ENCODE data around the gene GLT8D1. TPM values are rescaled to one million over a fixed set of nuclear protein-coding genes. Genes with fewer than 3 reads are reported as not detected.

The GLT8D1 gene
- total and polyA plus RNA-seq, 9 of the 15 experiments (the other 6 are each of a cell fraction or from before 2014, with no cell fraction given) = 14.1 to 65.9 (median 33.7) TPM

DNA sequence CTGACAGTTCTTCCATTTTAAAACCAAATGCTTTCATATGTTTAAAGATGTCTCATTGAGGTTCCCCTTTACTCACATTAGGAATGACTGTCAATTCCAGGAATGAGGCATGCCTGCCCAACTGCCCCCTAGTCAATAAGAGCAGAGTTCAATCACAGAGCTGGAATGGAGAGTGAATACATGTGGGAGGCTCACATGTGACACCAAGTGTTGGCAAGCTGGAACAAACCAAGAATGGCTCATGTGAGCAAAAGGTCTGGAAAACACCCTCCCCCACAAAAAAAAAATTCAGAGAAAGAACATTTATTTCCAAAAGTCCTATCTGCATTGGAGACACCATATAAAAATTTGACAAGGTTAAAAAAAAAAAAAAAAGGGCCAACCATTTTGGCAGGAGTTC lies 23.6 kb downstream of the GLT8D1 start (continued):
- TF ChIP-seq NR2F6 (CRISPR knock-in tag; IDR thresholded peaks at IDR 0.05) = no peak
- TF ChIP-seq, protein P1, sequence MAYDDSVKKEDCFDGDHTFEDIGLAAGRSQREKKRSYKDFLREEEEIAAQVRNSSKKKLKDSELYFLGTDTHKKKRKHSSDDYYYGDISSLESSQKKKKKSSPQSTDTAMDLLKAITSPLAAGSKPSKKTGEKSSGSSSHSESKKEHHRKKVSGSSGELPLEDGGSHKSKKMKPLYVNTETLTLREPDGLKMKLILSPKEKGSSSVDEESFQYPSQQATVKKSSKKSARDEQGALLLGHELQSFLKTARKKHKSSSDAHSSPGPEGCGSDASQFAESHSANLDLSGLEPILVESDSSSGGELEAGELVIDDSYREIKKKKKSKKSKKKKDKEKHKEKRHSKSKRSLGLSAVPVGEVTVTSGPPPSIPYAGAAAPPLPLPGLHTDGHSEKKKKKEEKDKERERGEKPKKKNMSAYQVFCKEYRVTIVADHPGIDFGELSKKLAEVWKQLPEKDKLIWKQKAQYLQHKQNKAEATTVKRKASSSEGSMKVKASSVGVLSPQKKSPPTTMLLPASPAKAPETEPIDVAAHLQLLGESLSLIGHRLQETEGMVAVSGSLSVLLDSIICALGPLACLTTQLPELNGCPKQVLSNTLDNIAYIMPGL (CRISPR knock-in tag; IDR thresholded peaks at IDR 0.05) = no peak
- no peak for TF ChIP-seq NCOA6 (IDR thresholded peaks at IDR 0.05)
- TF ChIP-seq WHSC1 (IDR thresholded peaks at IDR 0.05; ENCODE audit: low read length) = no peak
- no peak for TF ChIP-seq PRMT5 (CRISPR knock-in tag; IDR thresholded peaks at IDR 0.05)
- TF ChIP-seq KHSRP (IDR thresholded peaks at IDR 0.05) = no peak
- TF ChIP-seq ZNF212 (CRISPR knock-in tag; IDR thresholded peaks at IDR 0.05) = no peak

DNA sequence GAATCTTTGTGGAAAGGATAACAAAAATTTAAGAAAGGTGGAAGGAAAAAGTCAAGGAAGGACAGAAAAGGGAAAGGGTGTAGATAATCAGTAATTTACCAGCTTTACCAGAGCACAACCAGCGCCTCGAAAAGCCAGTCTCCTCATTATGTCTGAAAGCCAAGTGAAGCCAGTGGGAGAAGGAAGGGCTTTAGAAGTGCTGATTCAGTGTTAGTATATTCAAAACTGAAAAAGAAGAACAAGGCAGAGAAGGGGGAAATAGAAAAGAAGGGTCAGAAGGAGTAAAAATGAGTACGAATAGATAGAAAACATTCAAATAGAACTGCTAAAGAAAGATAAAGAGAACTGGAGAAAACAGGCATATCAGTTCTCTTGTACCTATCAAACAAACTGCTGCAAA lies 24.0 kb downstream of the GLT8D1 start:
- BruUV-seq (replicated peaks) = no TSS peak
- no peak for DNase-seq (ENCODE audit: extremely low read depth in 1 of 4, low spot score in 3 of 4)
- H2AFZ ChIP-seq (ENCODE audit: low read depth, low read length) = peak overlapping the region; percentile 47; the same call in 1 of the 2 replicates
- no peak; the same call in 2 of the 3 replicates for ATAC-seq
- peak overlapping the region in 1 of 2 experiments; percentile 24; a peak in 1 of 4 replicates for H3K9ac ChIP-seq (ENCODE audit: insufficient read depth in 1 of 2, low read depth in 2 of 2, low read length in 2 of 2)
- H3K4me1 ChIP-seq (replicated peaks in 1 of 2; ENCODE audit: control insufficient read depth in 2 of 2, insufficient read depth in 2 of 2, low read length in 2 of 2) = peaks cover 0 to 27% of the 10 kb centered on the region in 2 experiments; a peak in 2 of 5 replicates
- H4K20me1 ChIP-seq (replicated peaks; ENCODE audit: control insufficient read depth, insufficient read depth, low read length) = no peaks in the 10 kb centered on the region
- H3K27me3 ChIP-seq (ENCODE audit: control insufficient read depth in 2 of 2, insufficient read depth in 2 of 2, low read length in 2 of 2) = no peaks in the 10 kb centered on the region
- ChIA-PET POLR2A (interaction anchor here (0.7 kb wide), 1 partner anchor 144 kb away, joined by 3 read pairs; no protein-coding TSS in a partner anchor), CTCF (ENCODE audit: low intra/inter-chr PET ratio) (interaction anchor here (0.7 kb wide), 1 partner anchor 267 kb away, joined by 5 read pairs; no protein-coding TSS in a partner anchor)
- peaks cover 42% of the 10 kb centered on the region for H3K36me3 ChIP-seq (ENCODE audit: control insufficient read depth, insufficient read depth, low read length)
- H3K79me2 ChIP-seq (ENCODE audit: control insufficient read depth, insufficient read depth, low read length) = peaks cover 56% of the 10 kb centered on the region
- FAIRE-seq = peak; percentile 32
- TF ChIP-seq ZNF76 (CRISPR knock-in tag; IDR thresholded peaks at IDR 0.05; ENCODE audit: borderline replicate concordance) (no peak), MAFF (IDR thresholded peaks at IDR 0.05; ENCODE audit: low read length) (peak; percentile 36; the same call in 1 of the 2 replicates), MAFG (tag; conservative IDR thresholded peaks at IDR 0.05) (peak; percentile 48), SMARCA5 (IDR thresholded peaks at IDR 0.05) (no peak), C11orf30 (IDR thresholded peaks at IDR 0.05; ENCODE audit: low read depth) (peak; percentile 87), ZNF316 (IDR thresholded peaks at IDR 0.05) (peak; percentile 90), MAFK (IDR thresholded peaks at IDR 0.05; ENCODE audit: low read length) (peak; percentile 15; the same call in 1 of the 2 replicates), TAL1 (IDR thresholded peaks at IDR 0.05) (0 out of 2 replicates have a peak, but pooled peaks have one; percentile 6), ZNF584 (CRISPR knock-in tag; IDR thresholded peaks at IDR 0.05; ENCODE audit: low read depth) (0 out of 2 replicates have a peak, but pooled peaks have one; percentile 26)
- intact Hi-C loops (cut with micrococcal nuclease) = loop anchor here (5.0 to 10.0 kb wide), 2 partner anchors 199 to 227 kb away; partner anchors contain the start of genes NISCH and TNNC1
- no peak overlapping the region for H3K4me3 ChIP-seq
- no peaks in the 10 kb centered on the region for H3K9me3 ChIP-seq (replicated peaks; ENCODE audit: control insufficient read depth, insufficient read depth, low read depth, low read length)
- no peak overlapping the region for H3K4me2 ChIP-seq (ENCODE audit: insufficient read depth, low read length)
- WGBS (ENCODE audit: insufficient coverage, low coverage, missing lambda C conversion rate) = 10% methylated on average over 3 of the region's 3 CpGs
- in situ Hi-C loops (cut with MboI) = no loop called here
- peak overlapping the region; percentile 55; the same call in 2 of the 3 replicates for H3K27ac ChIP-seq (ENCODE audit: extremely low read depth, low read depth, low read length)
- H3K9me1 ChIP-seq (ENCODE audit: control insufficient read depth, insufficient read depth, low read length) = no peaks in the 10 kb centered on the region
